HEK293 (cell line): ENCODE measurements around the gene TMEM232.

Source experiments
- CTCF ChIA-PET: fragments of 350-600 bp; formaldehyde crosslinking; extraction: SDS; loops from one replicate; lab custom pipeline; 2021; ENCODE audit warnings: antibody characterized with exemption; lab: Yijun Ruan, JAX
- POLR2A ChIA-PET: fragments of 300-600 bp; formaldehyde crosslinking; extraction: SDS; loops from one replicate; lab custom pipeline; 2020; ENCODE audit warnings: antibody characterized with exemption, inconsistent platforms; lab: Yijun Ruan, JAX
- H3K27ac ChIP-seq: fragments of 200-500 bp; sonication (Bioruptor generic); 2 replicates; pipeline ENCODE4 v1.5.1; 2014; ENCODE audit warnings: low read depth, low read length, control low read depth, inconsistent platforms; ENCODE audit errors: extremely low read depth
- H3K36me3 ChIP-seq, 2 experiments: fragments of 200-500 bp in 1 of 2; sonication (Bioruptor generic) in 1 of 2; 1 replicate in 1 of 2; 2 replicates in 1 of 2; pipeline ENCODE4 v1.5.1; 2014 to 2017; ENCODE audit warnings: inconsistent platforms in 2 of 2, low read length in 2 of 2; ENCODE audit not compliant: control insufficient read depth in 2 of 2, insufficient read depth in 1 of 2
- H3K4me1 ChIP-seq: fragments of 200-500 bp; sonication (Bioruptor generic); 2 replicates; pipeline ENCODE4 v1.5.1; 2014; ENCODE audit warnings: mild to moderate bottlenecking, low read length, inconsistent platforms; ENCODE audit not compliant: control insufficient read depth, insufficient read depth
- H3K4me3 ChIP-seq: 2 replicates; pipeline ENCODE4 v1.5.1; 2011; ENCODE audit warnings: low read depth, mild to moderate bottlenecking, control low read depth, low read length, moderate library complexity
- H3K9me3 ChIP-seq: fragments of 200-500 bp; sonication (Bioruptor generic); 2 replicates; pipeline ENCODE4 v1.5.1; 2014; ENCODE audit warnings: low read depth, low read length, inconsistent platforms; ENCODE audit not compliant: control insufficient read depth, insufficient read depth
- HOXC10 ChIP-seq: sonication (generic); formaldehyde crosslinking; IDR thresholded peaks from 2 replicates; pipeline ENCODE4 v1.8.1; 2023; ENCODE audit warnings: mild to moderate bottlenecking, missing genetic modification reagents
- MZF1 ChIP-seq: fragments of 450-650 bp; formaldehyde crosslinking; IDR thresholded peaks from 2 replicates; pipeline ENCODE4 v1.5.1; 2017; ENCODE audit warnings: missing biosample characterization, missing genetic modification characterization, borderline replicate concordance
- PRDM6 ChIP-seq: fragments of 450-650 bp; formaldehyde crosslinking; IDR thresholded peaks from 2 replicates; pipeline ENCODE4 v1.5.1; 2017; ENCODE audit warnings: missing biosample characterization, missing genetic modification characterization
- REPIN1 ChIP-seq: fragments of 450-650 bp; formaldehyde crosslinking; IDR thresholded peaks from 2 replicates; pipeline ENCODE4 v1.5.1; 2017; ENCODE audit warnings: missing biosample characterization, missing genetic modification characterization, low read depth
- SALL2 ChIP-seq: fragments of 450-650 bp; formaldehyde crosslinking; IDR thresholded peaks from 2 replicates; pipeline ENCODE4 v1.5.0; 2017; ENCODE audit warnings: missing biosample characterization, mild to moderate bottlenecking, missing genetic modification characterization, borderline replicate concordance
- SP7 ChIP-seq: fragments of 450-650 bp; formaldehyde crosslinking; IDR thresholded peaks from 2 replicates; pipeline ENCODE4 v1.5.1; 2016; ENCODE audit warnings: missing biosample characterization, missing genetic modification characterization
- YY2 ChIP-seq: fragments of 450-650 bp; formaldehyde crosslinking; IDR thresholded peaks from 2 replicates; pipeline ENCODE4 v1.5.1; 2016; ENCODE audit warnings: missing biosample characterization, missing genetic modification characterization
- ZBTB17 ChIP-seq: fragments of 450-650 bp; formaldehyde crosslinking; IDR thresholded peaks from 2 replicates; pipeline ENCODE4 v1.5.1; 2016; ENCODE audit warnings: missing biosample characterization, missing genetic modification characterization
- ZNF184 ChIP-seq: fragments of 450-650 bp; IDR thresholded peaks from 2 replicates; pipeline ENCODE4 v1.5.1; 2018; ENCODE audit warnings: missing biosample characterization, mild to moderate bottlenecking, missing genetic modification characterization
- ZNF19 ChIP-seq: fragments of 450-650 bp; formaldehyde crosslinking; IDR thresholded peaks from 2 replicates; pipeline ENCODE4; 2016; ENCODE audit warnings: missing biosample characterization, missing genetic modification characterization, low read depth
- ZNF354C ChIP-seq: fragments of 450-650 bp; formaldehyde crosslinking; IDR thresholded peaks from 2 replicates; pipeline ENCODE4 v1.5.1; 2016; ENCODE audit warnings: missing biosample characterization, missing genetic modification characterization, low read depth, borderline replicate concordance
- ZNF391 ChIP-seq: fragments of 450-650 bp; formaldehyde crosslinking; IDR thresholded peaks from 2 replicates; pipeline ENCODE4 v1.5.1; 2016; ENCODE audit warnings: low read depth, missing biosample characterization, missing genetic modification characterization, borderline replicate concordance
- ZNF521 ChIP-seq: fragments of 450-650 bp; formaldehyde crosslinking; IDR thresholded peaks from 2 replicates; pipeline ENCODE4 v1.5.1; 2017; ENCODE audit warnings: missing biosample characterization, mild to moderate bottlenecking, missing genetic modification characterization
- ZNF555 ChIP-seq: fragments of 450-650 bp; formaldehyde crosslinking; conservative IDR thresholded peaks from 2 replicates; pipeline ENCODE4 v1.5.1; 2017; ENCODE audit warnings: missing biosample characterization, mild to moderate bottlenecking, missing genetic modification characterization, inconsistent platforms
- ZNF621 ChIP-seq: fragments of 450-650 bp; formaldehyde crosslinking; IDR thresholded peaks from 2 replicates; pipeline ENCODE4 v1.5.1; 2017; ENCODE audit warnings: missing biosample characterization, missing genetic modification characterization
- ZNF660 ChIP-seq: fragments of 450-650 bp; IDR thresholded peaks from 2 replicates; pipeline ENCODE4 v1.5.1; 2018; ENCODE audit warnings: missing biosample characterization, mild to moderate bottlenecking, missing genetic modification characterization
- ZNF843 ChIP-seq: fragments of 450-650 bp; formaldehyde crosslinking; IDR thresholded peaks from 2 replicates; pipeline ENCODE4 v1.5.1; 2016; ENCODE audit warnings: missing biosample characterization, missing genetic modification characterization
- TF ChIP-seq, protein P1 (sequence below): fragments of 450-650 bp; formaldehyde crosslinking; IDR thresholded peaks from 2 replicates; pipeline ENCODE4 v1.5.1; 2016; ENCODE audit warnings: missing biosample characterization, missing genetic modification characterization
- TF ChIP-seq, protein P2 (sequence below): fragments of 450-650 bp; formaldehyde crosslinking; IDR thresholded peaks from 2 replicates; pipeline ENCODE4 v1.5.1; 2016; ENCODE audit warnings: missing biosample characterization, missing genetic modification characterization
- TF ChIP-seq, protein P3 (sequence below): fragments of 450-650 bp; formaldehyde crosslinking; IDR thresholded peaks from 2 replicates; pipeline ENCODE4 v1.5.1; 2016; ENCODE audit warnings: missing biosample characterization, missing genetic modification characterization

The TMEM232 gene

GRCh38 chr5:110383231-110383630, 343.2 kb downstream of the TMEM232 start (continued):
- no peak for TF ChIP-seq SALL2
- TF ChIP-seq ZNF391 (tag by site-specific recombination): no peak

- Histone ChIP-seq H3K9me3 (no peaks in the 10 kb centered on the region), H3K27ac (no peak overlapping the region), H3K4me3 (no peak overlapping the region), H3K4me1 (no peaks in the 10 kb centered on the region), H3K36me3 (no peaks in the 10 kb centered on the region)
- CTCF ChIA-PET: no interaction called here
- POLR2A ChIA-PET: no interaction called here
- no peak for TF ChIP-seq ZNF843
- TF ChIP-seq MZF1 (tag by site-specific recombination): no peak
- no peak for TF ChIP-seq ZNF521
- TF ChIP-seq ZNF19 (tag by site-specific recombination): no peak
- no peak for TF ChIP-seq REPIN1 (tag by site-specific recombination)
- TF ChIP-seq, all 188 proteins: peak for 0
Measured at GRCh38 chr5:110377943-110378342, 348.5 kb downstream of the TMEM232 start.

DNA sequence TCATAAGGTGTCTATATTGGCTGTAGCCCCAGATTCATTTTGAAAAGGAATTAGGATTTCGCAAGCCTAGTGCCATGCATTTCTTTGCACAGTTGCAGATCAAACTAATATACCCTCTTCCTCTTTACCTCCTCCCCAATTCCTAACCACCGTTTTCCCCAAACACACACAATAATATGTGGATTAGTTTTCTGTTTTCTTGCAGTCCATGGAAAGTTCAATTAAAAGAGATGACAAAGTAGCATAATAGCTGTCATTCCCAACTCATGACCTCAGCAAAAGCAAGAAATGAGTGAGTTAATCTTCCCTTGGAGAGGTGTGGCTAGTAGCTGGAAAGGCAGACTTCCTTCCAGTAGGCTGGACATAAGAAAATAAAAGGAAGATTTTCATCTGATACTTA, 349.1 kb downstream of the TMEM232 start:
- Histone ChIP-seq H3K9me3 (no peaks in the 10 kb centered on the region), H3K4me3 (no peak overlapping the region), H3K27ac (no peak overlapping the region), H3K36me3 (no peaks in the 10 kb centered on the region), H3K4me1 (no peaks in the 10 kb centered on the region)
- TF ChIP-seq HOXC10: no peak
- TF ChIP-seq ZNF184: no peak
- no peak for TF ChIP-seq ZNF621 (tag by site-specific recombination)
- no peak for TF ChIP-seq SP7 (tag by site-specific recombination)
- no peak for TF ChIP-seq ZNF555
- TF ChIP-seq ZNF354C: no peak
- TF ChIP-seq, protein P1, sequence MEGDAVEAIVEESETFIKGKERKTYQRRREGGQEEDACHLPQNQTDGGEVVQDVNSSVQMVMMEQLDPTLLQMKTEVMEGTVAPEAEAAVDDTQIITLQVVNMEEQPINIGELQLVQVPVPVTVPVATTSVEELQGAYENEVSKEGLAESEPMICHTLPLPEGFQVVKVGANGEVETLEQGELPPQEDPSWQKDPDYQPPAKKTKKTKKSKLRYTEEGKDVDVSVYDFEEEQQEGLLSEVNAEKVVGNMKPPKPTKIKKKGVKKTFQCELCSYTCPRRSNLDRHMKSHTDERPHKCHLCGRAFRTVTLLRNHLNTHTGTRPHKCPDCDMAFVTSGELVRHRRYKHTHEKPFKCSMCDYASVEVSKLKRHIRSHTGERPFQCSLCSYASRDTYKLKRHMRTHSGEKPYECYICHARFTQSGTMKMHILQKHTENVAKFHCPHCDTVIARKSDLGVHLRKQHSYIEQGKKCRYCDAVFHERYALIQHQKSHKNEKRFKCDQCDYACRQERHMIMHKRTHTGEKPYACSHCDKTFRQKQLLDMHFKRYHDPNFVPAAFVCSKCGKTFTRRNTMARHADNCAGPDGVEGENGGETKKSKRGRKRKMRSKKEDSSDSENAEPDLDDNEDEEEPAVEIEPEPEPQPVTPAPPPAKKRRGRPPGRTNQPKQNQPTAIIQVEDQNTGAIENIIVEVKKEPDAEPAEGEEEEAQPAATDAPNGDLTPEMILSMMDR (tag by site-specific recombination): no peak
- no peak for TF ChIP-seq ZBTB17 (tag by site-specific recombination)
- TF ChIP-seq, protein P2, sequence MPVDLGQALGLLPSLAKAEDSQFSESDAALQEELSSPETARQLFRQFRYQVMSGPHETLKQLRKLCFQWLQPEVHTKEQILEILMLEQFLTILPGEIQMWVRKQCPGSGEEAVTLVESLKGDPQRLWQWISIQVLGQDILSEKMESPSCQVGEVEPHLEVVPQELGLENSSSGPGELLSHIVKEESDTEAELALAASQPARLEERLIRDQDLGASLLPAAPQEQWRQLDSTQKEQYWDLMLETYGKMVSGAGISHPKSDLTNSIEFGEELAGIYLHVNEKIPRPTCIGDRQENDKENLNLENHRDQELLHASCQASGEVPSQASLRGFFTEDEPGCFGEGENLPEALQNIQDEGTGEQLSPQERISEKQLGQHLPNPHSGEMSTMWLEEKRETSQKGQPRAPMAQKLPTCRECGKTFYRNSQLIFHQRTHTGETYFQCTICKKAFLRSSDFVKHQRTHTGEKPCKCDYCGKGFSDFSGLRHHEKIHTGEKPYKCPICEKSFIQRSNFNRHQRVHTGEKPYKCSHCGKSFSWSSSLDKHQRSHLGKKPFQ (tag by site-specific recombination): no peak
- ChIA-PET POLR2A (no interaction called here), CTCF (no interaction called here)

GRCh38 chr5:110376281-110376951, 350.1 kb downstream of the TMEM232 start:
- no peaks in the 10 kb centered on the region for H3K4me1 ChIP-seq
- CTCF ChIA-PET: interaction anchor here (0.7 kb wide), 1 partner anchor 326 kb away, joined by 3 read pairs; no protein-coding TSS in a partner anchor
- no peaks in the 10 kb centered on the region for H3K9me3 ChIP-seq
- H3K4me3 ChIP-seq: no peak overlapping the region
- POLR2A ChIA-PET: no interaction called here
- TF ChIP-seq YY2 (tag by site-specific recombination): no peak
- TF ChIP-seq, protein P3, sequence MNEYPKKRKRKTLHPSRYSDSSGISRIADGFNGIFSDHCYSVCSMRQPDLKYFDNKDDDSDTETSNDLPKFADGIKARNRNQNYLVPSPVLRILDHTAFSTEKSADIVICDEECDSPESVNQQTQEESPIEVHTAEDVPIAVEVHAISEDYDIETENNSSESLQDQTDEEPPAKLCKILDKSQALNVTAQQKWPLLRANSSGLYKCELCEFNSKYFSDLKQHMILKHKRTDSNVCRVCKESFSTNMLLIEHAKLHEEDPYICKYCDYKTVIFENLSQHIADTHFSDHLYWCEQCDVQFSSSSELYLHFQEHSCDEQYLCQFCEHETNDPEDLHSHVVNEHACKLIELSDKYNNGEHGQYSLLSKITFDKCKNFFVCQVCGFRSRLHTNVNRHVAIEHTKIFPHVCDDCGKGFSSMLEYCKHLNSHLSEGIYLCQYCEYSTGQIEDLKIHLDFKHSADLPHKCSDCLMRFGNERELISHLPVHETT (tag by site-specific recombination): no peak
- TF ChIP-seq PRDM6 (tag by site-specific recombination): no peak
- TF ChIP-seq ZNF660: no peak
- no peak overlapping the region for H3K27ac ChIP-seq
- H3K36me3 ChIP-seq: no peaks in the 10 kb centered on the region
